ENCODE results near the gene SPRR2B.
"Not testable (repeated sequence)": the region's sequence is repeated elsewhere in the genome, so short reads cannot be mapped to it uniquely, and the experiment has no call there.

The SPRR2B gene

GRCh38 chr1:153032677-153033308, 38.6 kb downstream of the SPRR2B start:
- DNase-seq, result no peak

- DNase-seq, result no peak
Measured at GRCh38 chr1:153032073-153032472, 39.3 kb downstream of the SPRR2B start.

- no peak for DNase-seq
Measured at GRCh38 chr1:153030895-153031294, 40.5 kb downstream of the SPRR2B start, which contains the start of gene SPRR1B. SPRR1B (plus strand) TSS chr1:153031203; CDS start chr1:153032346, 1,143 bp downstream.

DNA sequence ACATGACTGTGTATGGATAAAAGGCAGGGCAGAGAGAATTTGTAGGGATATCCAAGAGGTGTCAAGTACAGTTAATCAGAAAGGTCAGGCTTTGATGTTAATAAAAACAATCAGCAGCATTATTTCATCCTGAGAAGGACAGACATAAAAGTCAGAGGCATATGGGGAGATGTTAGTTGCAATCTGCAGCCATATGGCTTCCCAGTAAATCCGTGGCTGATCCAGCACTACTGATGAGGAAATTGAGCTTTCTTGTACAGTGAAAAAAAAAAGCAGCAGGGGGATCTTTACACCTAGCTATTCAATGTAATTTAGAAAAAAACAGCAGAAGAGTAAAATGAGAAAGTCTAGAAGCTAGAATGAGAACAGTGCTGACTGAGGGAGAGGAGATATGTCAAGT, 42.6 kb downstream of the SPRR2B start:
- no peak for DNase-seq

DNA sequence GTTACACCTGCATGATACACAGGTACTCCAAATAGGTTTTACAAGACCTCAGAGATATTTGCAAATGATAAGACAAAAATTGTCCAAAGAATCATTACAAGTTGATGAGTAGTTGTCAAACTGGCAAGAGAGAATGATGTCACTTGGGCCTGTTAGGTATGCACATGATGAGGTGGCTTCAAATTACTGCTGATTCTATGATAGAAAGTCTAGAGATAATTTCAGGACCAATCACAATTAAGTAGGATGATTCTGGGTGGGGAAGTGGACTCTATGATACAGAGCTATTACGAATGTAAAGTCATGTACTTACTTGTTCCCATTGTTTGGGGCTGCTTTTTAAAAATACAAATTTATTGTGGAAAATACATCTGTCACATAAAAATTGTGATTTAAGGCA, 45.6 kb downstream of the SPRR2B start:
- DNase-seq, result no peak

DNA sequence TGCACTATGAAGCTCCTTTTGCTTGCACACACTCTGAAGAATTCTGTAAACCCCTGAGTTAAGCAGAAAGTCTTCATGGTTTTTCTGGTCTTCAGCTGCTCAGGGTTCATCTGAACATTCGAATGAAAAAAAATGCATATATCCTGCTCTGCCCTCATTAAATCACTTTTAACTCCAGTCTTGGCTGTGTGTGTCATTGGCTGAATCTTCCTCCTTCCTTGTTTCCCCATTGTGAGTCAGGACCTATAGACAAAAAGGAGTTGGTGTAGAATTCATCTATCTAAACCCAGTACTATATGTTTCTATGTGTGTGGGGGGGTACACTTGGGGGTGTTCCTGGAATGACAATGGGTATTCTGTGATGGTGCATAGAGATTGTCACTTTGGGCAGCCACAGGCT, 47.0 kb downstream of the SPRR2B start:
- no peak for DNase-seq

DNA sequence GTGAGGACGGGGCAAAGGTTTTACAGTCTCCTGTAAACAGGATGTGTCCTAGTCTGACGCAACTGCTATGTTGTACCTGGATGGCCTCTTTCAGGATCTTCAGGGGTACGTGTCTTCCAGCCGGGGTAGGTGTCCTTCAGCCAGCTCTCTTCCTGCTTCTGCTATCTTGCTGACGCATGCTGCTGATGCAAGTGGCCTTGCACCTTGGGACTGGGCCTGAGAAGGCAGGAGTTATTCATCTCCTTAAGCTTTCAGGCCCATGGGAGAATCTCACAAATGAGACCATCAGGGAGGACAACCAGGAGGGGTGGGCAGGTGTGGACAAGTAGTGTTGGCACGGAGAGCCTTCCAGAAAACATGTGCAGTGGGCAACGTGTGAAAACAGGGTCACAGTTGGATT, 48.3 kb downstream of the SPRR2B start:
- no peak for DNase-seq

- DNase-seq, result not testable (repeated sequence)
Measured at GRCh38 chr1:153022340-153022739, 49.1 kb downstream of the SPRR2B start.

- DNase-seq, result not testable (repeated sequence)
Measured at GRCh38 chr1:153021829-153022228, 49.6 kb downstream of the SPRR2B start.
